Esophagus muscularis mucosa (tissue), 4 donors: ENCODE results near the gene CEP112. TPM values are rescaled to one million over a fixed set of nuclear protein-coding genes. Genes with fewer than 3 reads are reported as not detected.

Source experiments
- DNase-seq: peaks from one replicate; pipeline ENCODE4 v3.0.0-alpha.2; 2017; ENCODE audit errors: extremely low spot score
- H3K27ac ChIP-seq, 4 donors: fragments of 200-600 bp; sonication (generic); replicated peaks in 1 of 4; 1 replicate in 3 of 4; 2 replicates in 1 of 4; pipeline ENCODE4 v1.5.1; 2016 to 2019; ENCODE audit warnings: mild to moderate bottlenecking in 1 of 4
- H3K27me3 ChIP-seq, 4 donors: fragments of 200-600 bp; sonication (generic); one replicate each; pipeline versions ENCODE4 v1.5.1 to v1.6.0; 2016 to 2019
- H3K36me3 ChIP-seq, 4 donors: fragments of 200-600 bp; sonication (generic); one replicate each; pipeline ENCODE4 v1.5.1; 2016 to 2019
- H3K4me1 ChIP-seq, 4 donors: fragments of 200-600 bp; sonication (generic); one replicate each; pipeline ENCODE4 v1.5.1; 2016 to 2019
- H3K4me3 ChIP-seq, 4 donors: fragments of 200-600 bp; sonication (generic); 1 replicate in 2 of 4; 2 replicates in 2 of 4; pipeline ENCODE4 v1.5.1; 2016 to 2019; ENCODE audit warnings: mild to moderate bottlenecking in 4 of 4, moderate library complexity in 1 of 4
- H3K9me3 ChIP-seq, 4 donors: fragments of 200-600 bp; sonication (generic); 1 replicate in 3 of 4; 2 replicates in 1 of 4; pipeline ENCODE4 v1.5.1; 2016 to 2019
- EP300 ChIP-seq: sonication (generic); formaldehyde crosslinking; IDR thresholded peaks from one replicate; pipeline ENCODE4 v1.6.1; 2017; ENCODE audit warnings: antibody characterized with exemption
- POLR2A ChIP-seq: fragments of 450-650 bp; IDR thresholded peaks from one replicate; pipeline ENCODE4 v1.6.1; 2017; ENCODE audit warnings: antibody characterized with exemption, moderate library complexity, mild to moderate bottlenecking, low read depth
- POLR2AphosphoS5 ChIP-seq, 2 donors: sonication (generic); formaldehyde crosslinking; IDR thresholded peaks; one replicate each; pipeline ENCODE4 v1.6.1; 2017; ENCODE audit warnings: antibody characterized with exemption in 2 of 2
- WGBS: methylation state at CpG from one replicate; pipeline ENCODE4 v1.1.5; 2018; 5-methylcytosine and 5-hydroxymethylcytosine counted together
- intact Hi-C: fragments of 100-400 bp; cut with DNase I; formaldehyde crosslinking; loops from one replicate; pipeline ENCODE4 v1.15.1; 2023
- total RNA-seq, 4 donors: library from RNA; depleted of rRNA; stranded (reverse); fragments of >200 nt; gene quantifications; one replicate each; pipeline versions ENCODE4 v1.1.0 to v1.2.1, GENCODE V29; 2016
- TF ChIP-seq, protein P1 (sequence below), 3 experiments: fragments of 200-600 bp in 2 of 3; fragments of 450-650 bp in 1 of 3; sonication (generic) in 2 of 3; IDR thresholded peaks; one replicate each; pipeline ENCODE4 v1.5.1; 2017 to 2019; ENCODE audit warnings: antibody characterized with exemption in 3 of 3, mild to moderate bottlenecking in 2 of 3, moderate library complexity in 1 of 3

Gene CEP112
- total RNA-seq, 4 donors from 2014 or later = 17.0 to 24.7 (median 23.2) TPM

DNA sequence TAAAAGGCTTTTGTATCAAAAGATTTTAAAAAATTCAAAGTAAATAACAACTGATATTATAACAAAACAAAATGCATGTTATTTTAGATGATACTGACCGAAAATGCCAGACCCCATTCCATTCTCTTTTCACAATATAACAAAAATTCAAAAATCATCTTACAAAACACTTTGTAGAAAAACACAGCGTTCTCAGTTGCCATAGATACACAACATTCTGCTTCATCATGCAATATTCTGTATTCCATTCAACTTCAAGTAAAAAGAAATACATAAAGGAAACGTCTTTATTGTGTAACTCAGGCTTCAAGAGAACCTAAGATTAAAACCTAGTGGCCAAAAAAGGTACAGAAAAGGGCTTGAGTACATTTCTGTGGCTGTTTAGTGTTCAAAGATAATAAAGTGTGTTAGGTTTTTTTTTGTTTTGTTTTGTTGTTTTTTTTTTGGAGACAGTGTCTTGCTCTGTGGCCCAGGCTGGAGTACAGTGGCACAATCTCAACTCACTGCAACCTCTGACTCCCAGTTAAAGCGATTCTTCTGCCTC is 250.5 kb downstream of the CEP112 start:
- no peaks in the 10 kb centered on the region for H3K36me3 ChIP-seq
- DNase-seq = no peak
- H3K27me3 ChIP-seq = no peaks in the 10 kb centered on the region
- WGBS = 93% methylated on average over 4 of the region's 4 CpGs
- H3K4me3 ChIP-seq = no peak overlapping the region
- no peak overlapping the region for H3K27ac ChIP-seq
- TF ChIP-seq EP300 (no peak), POLR2A (no peak), POLR2AphosphoS5 (IDR thresholded peaks at IDR 0.05) (no peak)
- TF ChIP-seq, protein P1, sequence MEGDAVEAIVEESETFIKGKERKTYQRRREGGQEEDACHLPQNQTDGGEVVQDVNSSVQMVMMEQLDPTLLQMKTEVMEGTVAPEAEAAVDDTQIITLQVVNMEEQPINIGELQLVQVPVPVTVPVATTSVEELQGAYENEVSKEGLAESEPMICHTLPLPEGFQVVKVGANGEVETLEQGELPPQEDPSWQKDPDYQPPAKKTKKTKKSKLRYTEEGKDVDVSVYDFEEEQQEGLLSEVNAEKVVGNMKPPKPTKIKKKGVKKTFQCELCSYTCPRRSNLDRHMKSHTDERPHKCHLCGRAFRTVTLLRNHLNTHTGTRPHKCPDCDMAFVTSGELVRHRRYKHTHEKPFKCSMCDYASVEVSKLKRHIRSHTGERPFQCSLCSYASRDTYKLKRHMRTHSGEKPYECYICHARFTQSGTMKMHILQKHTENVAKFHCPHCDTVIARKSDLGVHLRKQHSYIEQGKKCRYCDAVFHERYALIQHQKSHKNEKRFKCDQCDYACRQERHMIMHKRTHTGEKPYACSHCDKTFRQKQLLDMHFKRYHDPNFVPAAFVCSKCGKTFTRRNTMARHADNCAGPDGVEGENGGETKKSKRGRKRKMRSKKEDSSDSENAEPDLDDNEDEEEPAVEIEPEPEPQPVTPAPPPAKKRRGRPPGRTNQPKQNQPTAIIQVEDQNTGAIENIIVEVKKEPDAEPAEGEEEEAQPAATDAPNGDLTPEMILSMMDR (IDR thresholded peaks at IDR 0.05) = peak in 1 of 3 experiments; percentile 12
- intact Hi-C loops = no loop called here
- H3K4me1 ChIP-seq = no peaks in the 10 kb centered on the region
- H3K9me3 ChIP-seq = no peaks in the 10 kb centered on the region

GRCh38 chr17:65936013-65936412 is 255.9 kb downstream of the CEP112 start:
- TF ChIP-seq POLR2AphosphoS5 (IDR thresholded peaks at IDR 0.05) (no peak), POLR2A (no peak), EP300 (no peak)
- TF ChIP-seq, protein P1 (IDR thresholded peaks at IDR 0.05) = no peak
- intact Hi-C loops = no loop called here
- no peak overlapping the region for H3K4me3 ChIP-seq
- no peak overlapping the region for H3K27ac ChIP-seq
- 89% methylated on average over 3 of the region's 3 CpGs for WGBS
- H3K36me3 ChIP-seq = no peaks in the 10 kb centered on the region
- H3K4me1 ChIP-seq = no peaks in the 10 kb centered on the region
- peaks cover 0 to 9% (median 0%) of the 10 kb centered on the region in 4 donors for H3K9me3 ChIP-seq
- H3K27me3 ChIP-seq = no peaks in the 10 kb centered on the region
- no peak for DNase-seq

DNA sequence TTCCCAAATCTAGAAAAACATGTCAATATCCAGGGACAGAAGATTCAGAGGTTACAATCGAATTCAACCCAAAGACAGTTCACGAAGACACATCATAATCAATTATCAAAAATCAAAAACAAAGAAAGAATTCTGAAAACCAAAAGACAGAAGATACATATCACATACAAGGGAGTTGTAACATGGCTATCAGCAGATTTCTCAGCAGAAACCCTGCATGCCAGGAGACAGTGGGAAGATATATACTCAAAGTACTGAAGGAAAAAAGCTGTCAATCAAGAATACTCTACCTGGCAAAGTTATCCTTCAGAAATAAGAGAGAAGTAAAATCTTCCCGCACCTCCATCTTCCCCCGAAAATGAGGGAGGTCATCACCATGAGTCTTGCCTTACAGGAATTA is 258.6 kb downstream of the CEP112 start:
- TF ChIP-seq EP300 = no peak
- TF ChIP-seq, protein P1 (IDR thresholded peaks at IDR 0.05) = no peak
- no peak for TF ChIP-seq POLR2AphosphoS5 (IDR thresholded peaks at IDR 0.05)
- no peak for TF ChIP-seq POLR2A
- no peak for DNase-seq
- Histone ChIP-seq H3K36me3 (no peaks in the 10 kb centered on the region), H3K9me3 (peaks cover 0 to 9% (median 0%) of the 10 kb centered on the region in 4 donors), H3K27ac (no peak overlapping the region), H3K4me1 (no peaks in the 10 kb centered on the region), H3K4me3 (no peak overlapping the region), H3K27me3 (no peaks in the 10 kb centered on the region)
- WGBS = 70% methylated on average over 4 of the region's 4 CpGs
- intact Hi-C loops = no loop called here

- WGBS = 85% methylated on average over 3 of the region's 3 CpGs
These were observed 260.4 kb downstream of the CEP112 start for GRCh38 chr17:65931246-65932149.

More at GRCh38 chr17:65931246-65932149, 260.4 kb downstream of the CEP112 start:
- H3K4me3 ChIP-seq = no peak overlapping the region
- no peaks in the 10 kb centered on the region for H3K27me3 ChIP-seq
- no peaks in the 10 kb centered on the region for H3K4me1 ChIP-seq
- DNase-seq = no peak
- TF ChIP-seq POLR2AphosphoS5 (IDR thresholded peaks at IDR 0.05) (no peak), EP300 (no peak)
- TF ChIP-seq, protein P1 (IDR thresholded peaks at IDR 0.05) = no peak
- H3K36me3 ChIP-seq = peaks cover 0 to 7% (median 5%) of the 10 kb centered on the region in 4 donors
- no peak overlapping the region for H3K27ac ChIP-seq
- intact Hi-C loops = no loop called here
- H3K9me3 ChIP-seq = peaks cover 0 to 9% (median 0%) of the 10 kb centered on the region in 4 donors
